Fibroblast of skin of scalp (primary cell): ENCODE results near the gene SAYSD1.

Experiments
- DNase-seq: peaks from one replicate; pipeline ENCODE4 v3.0.0-alpha.2; 2013

Gene SAYSD1

DNA sequence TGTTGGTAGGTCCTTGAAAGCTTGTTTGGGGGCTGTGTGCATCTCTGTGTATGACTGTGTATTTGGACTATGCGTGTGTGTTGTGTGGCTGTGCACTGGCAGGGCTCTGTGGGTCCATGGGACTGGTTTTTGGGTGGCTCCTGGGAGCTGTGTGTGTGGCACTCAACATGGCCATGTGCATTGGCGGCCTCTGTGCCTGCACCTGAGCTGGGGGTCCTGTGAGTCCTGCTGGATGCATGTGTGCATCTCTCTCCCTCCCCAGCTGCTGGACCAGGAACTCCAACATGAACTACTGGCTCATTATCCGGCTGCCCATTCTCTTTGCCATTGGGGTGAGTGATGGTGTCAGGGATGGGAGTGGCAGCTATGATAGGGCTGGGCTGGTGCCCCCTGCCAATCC, 36.3 kb downstream of the SAYSD1 start:
- DNase-seq: no peak

GRCh38 chr6:39077882-39078594, 36.9 kb downstream of the SAYSD1 start:
- no peak for DNase-seq

DNA sequence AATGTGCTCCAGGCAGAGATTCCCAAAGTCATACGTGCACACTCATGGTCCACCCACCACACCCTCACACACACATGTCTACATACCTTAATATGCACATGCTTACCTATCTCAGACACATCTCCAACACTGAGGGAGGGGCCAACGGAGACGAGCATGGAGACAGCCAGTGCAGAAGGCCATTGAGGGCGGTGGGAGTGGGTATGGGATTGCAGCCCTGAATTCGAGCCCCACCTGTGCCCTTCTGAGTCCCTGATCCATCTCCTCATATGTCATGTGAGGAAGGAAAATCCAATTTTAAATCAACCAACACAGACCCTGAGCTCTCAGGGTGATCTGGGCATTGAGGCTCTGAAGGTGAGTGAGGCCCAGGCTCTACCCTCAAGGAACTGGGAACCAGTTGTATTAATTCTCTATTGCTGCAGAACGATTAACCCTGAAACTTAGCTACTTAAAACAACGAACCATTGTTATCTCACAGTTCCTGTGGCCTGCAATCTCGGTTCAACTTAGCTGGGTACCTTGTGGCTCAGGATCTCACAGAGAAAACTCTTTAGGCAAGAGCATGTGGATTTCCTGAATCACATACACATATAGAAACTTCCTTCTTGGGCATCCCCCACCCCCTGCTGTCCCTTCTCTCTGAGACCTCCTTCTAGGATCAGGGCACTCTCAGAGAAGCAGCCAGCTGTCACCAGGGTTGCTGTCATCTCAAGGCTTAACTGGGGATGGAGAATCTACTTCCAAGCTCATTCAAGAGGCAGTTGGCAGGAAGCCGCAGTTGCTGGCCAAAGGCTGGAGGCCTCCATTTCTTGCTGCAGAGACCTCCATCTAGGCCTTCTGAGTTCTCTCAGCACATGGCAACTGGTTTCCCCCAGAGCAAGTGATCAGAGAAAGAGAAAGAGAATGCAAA, 38.1 kb downstream of the SAYSD1 start:
- DNase-seq: no peak

DNA sequence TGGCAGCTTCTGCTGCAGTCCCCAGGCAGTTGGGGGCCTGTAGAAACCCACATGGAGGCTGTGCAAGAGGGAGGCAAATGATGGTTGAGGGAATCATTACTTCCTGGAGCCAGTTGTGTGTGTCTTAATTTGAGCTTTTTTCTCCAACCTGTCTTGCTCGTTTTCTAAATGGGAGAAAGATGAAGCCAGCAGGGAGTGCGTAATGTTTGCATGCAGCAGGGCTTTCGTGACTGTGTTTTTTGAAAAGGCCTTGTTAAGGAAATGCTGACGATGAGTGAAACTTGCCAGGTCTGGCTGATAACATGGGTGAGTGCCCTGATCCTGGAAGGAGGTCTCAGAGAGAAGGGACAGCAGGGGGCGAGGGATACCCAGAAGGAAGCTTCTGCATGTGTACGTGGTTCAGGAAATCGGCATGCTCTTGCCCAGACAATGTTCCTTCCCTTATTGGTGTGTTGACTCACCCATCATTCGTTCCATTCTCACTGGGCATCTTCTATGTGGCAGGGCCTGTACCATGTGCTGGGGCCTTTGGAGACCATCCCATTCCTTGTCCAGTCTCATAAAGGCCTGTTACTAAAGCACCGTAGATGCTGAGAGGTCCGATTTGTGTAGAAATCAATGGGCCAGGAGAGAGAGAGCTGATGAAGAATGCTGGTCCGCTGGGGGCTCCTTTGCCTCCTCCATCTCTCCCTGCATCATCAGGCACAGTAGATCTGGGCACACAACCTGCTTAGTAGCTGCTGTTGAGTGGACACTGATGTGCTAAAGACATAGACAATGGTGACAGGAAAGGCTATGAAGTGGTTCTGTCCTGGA, 39.0 kb downstream of the SAYSD1 start:
- DNase-seq: no peak

DNA sequence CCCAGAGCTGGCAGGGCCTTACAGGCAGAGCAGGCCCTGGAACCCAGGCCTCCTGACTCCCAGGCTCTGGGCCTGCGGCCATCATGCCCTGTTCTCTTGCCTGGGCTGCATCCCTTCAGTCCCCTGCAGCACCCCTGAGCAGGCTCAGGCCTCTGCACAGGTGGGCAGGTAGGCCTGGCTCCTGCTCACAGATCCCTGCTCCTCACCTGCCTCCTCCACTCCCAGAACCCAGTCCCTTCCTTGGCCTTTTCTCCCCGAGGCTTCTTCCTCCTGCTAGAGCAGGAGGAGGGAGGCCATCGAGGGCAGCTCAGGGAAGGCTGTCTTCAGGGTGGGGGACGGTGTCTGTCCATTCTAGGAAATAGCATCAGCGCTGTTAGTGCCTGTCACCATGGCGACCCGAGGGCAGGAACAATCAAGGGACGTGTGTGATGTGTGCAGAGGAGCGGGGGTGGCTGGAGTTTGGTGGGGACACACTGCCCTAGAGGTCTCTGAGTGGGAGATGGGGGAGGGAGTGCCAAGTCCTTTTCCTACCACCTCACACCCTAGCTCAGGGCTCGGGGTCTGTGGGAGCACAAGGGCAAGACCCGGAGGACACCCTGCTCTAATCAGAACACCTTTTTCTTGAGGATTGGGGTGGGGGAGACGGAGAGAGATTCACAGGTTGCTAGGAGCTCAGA, 39.8 kb downstream of the SAYSD1 start:
- DNase-seq: no peak

DNA sequence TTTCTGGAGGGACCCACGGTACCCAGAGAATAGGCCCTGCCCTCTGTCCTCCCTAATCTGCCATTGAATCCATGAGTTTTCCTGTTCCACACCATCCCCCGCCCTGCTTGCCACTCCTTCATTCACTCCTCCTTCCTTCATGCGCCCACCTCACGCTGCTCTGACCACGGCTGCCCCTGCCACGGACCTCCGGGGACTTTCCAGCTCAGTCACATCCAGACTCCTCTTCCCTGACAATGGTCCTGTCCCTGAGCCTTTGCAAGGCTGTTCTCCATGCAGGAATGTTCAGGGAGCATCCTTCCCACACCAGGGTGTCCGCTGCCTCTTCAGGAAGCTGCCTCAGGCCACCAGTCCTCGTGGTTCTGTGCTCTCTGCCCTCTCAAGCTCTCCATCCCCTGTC, 40.5 kb downstream of the SAYSD1 start:
- DNase-seq: no peak

DNA sequence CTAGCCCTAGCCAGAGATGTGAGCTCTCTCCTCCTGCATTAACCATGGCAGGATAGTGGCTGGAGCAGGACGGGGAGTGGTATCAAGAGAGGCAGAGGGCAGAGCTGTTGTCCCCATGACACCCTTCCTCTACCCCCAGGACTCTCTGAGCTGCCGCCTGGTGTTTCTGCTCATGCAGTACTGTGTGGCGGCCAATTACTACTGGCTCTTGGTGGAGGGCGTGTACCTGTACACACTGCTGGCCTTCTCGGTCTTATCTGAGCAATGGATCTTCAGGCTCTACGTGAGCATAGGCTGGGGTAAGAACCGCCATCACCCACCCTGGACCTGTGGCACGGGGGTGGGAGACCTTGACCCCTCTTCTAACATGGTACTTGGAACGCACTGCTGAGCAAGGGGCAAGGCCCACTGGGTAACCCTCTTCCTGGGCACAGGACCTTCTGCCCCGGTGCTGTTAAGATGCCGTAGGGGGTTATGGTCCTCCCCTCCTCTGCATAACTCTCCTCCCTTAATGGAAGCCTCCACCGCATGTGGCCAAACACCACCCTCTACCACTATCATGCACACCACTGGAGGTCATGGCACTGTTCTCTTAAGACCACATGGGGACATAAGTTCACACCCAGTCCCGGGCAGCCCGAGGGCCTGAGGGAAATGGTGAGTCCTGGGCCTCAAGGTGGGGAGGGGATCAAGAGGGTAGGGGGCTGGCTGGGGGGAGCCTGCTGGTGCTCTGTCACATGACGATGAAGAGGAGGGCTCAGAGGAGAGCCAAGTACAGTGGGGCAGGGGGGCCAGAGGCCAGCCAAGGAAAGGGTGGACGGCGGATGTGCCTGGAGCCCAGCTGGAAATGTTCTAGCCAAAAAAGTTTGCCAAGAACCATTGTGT, 41.3 kb downstream of the SAYSD1 start:
- no peak for DNase-seq

GRCh38 chr6:39072830-39073229, 42.2 kb downstream of the SAYSD1 start:
- DNase-seq: no peak

DNA sequence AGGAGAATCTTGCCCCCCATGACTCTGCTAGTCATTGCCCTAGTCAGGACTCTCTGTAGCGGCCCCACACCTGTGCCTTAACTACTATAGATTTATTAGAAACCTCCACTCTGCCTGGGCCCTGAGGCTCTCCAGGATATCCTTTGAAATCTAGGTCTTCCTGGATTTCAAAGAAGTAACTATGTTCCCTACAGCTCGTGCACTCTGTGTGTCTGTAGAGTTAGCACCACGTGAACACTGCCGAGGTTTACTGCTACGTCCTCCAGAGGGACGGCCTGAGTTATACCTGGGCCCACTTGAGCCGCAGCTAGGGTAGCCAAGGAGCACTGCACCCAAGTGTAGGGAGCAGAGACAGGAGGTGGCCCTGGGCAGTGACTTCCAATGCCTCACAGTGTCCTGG, 46.6 kb downstream of the SAYSD1 start:
- no peak for DNase-seq

DNA sequence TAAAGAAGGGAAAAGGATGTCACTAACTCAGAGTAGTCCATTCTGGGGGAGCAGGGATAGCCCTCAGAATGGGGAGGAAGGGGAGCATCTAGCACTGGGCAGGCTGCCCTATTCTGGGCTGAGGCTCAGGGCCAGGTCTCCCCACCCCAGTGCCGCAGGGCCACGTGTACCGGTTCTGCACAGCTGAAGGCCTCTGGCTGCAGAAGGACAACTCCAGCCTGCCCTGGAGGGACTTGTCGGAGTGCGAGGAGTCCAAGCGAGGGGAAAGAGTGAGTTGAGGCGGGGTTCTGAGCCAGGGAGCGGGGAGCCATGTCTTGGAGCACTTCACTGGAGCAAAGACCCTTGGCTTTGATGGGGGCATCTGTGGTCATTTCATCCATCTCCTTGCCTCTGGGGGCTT, 49.4 kb downstream of the SAYSD1 start:
- DNase-seq: no peak

- DNase-seq: no peak
Measured at GRCh38 chr6:39063526-39063925, 51.5 kb downstream of the SAYSD1 start.

- no peak for DNase-seq
Measured at GRCh38 chr6:39062014-39062740, 52.8 kb downstream of the SAYSD1 start.

GRCh38 chr6:39061588-39061987, 53.4 kb downstream of the SAYSD1 start:
- DNase-seq: no peak

DNA sequence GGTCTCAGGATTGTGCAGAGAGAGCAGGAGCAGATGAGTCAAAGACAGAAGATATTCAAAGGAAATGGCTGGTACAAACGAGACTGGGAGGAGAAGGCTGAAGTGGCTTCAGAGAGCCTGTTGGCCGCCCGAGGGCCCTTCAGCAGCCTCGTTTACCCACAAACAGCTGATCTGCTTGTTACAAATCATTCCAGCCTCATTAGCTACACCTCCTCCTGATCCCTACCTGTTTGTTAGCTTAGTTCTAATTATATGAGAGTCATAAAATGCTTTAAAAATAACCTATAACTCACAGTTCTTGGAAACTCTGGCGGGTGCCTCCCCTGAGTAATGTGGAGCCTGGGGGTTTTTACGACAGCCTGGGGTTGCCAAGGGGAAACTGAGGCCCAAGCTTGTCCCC, 53.8 kb downstream of the SAYSD1 start:
- no peak for DNase-seq

- DNase-seq: no peak
Measured at GRCh38 chr6:39060467-39061160, 54.4 kb downstream of the SAYSD1 start.

GRCh38 chr6:39059496-39060310, 55.3 kb downstream of the SAYSD1 start:
- DNase-seq: no peak

DNA sequence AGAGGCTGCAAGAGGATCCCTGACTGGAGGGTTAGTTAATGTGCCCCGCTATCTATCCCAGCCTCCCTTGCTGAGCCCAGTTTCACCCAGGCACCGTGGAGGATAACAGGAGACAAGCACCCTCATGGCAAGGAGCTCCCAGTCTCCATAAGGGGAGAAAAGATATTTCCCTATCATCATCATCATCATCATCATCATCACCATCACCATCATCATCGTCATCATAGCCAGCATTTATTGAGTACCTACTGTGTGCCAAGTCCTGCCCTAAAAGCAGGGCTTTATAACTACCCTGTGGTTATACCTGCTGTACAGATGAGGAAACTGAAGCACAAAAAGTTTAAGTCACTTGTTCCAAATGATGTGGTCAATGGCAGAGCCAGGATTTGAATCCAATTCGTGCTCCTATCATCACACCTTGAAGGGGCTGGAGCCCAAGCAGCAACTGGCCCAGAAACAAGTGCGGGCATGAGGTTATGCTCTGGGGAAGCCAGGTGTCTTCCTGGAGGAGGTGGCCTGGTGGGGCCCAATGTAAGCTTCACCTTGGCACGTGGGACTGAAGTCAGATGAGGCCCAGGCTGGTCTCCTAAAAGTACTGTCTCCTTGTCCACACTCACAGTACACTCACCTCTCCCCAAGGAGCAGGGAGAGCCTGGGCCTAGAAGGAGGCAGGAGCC, 56.4 kb downstream of the SAYSD1 start:
- no peak for DNase-seq
